SK-N-SH treated with all-trans-retinoic acid at 6 μM for 48 hours (cell line): ENCODE results near the gene AHCYL2.

Source experiments
- CSDC2 ChIP-seq: fragments of 250-450 bp; sonication (Bioruptor Pico); IDR thresholded peaks from 2 replicates; pipeline ENCODE4 v1.5.0; 2020; ENCODE audit warnings: mild to moderate bottlenecking, moderate library complexity
- OSR1 ChIP-seq: fragments of 250-450 bp; sonication (Bioruptor Pico); IDR thresholded peaks from 2 replicates; pipeline ENCODE4 v1.8.0; 2022; ENCODE audit warnings: moderate library complexity, mild to moderate bottlenecking, inconsistent platforms
- RARB ChIP-seq: fragments of 250-450 bp; sonication (Bioruptor Pico); IDR thresholded peaks from 2 replicates; pipeline ENCODE4 v1.8.0; 2021; ENCODE audit warnings: mild to moderate bottlenecking, moderate library complexity
- TCF4 ChIP-seq: fragments of 250-450 bp; sonication (Bioruptor Pico); IDR thresholded peaks from 2 replicates; pipeline ENCODE4 v1.8.0; 2021; ENCODE audit warnings: mild to moderate bottlenecking, moderate library complexity, borderline replicate concordance
- ZC3H10 ChIP-seq: fragments of 250-450 bp; sonication (Bioruptor Pico); IDR thresholded peaks from 2 replicates; pipeline ENCODE4 v1.5.1; 2021; ENCODE audit warnings: mild to moderate bottlenecking, moderate library complexity
- ZFP3 ChIP-seq: fragments of 250-450 bp; sonication (Bioruptor Pico); IDR thresholded peaks from 2 replicates; pipeline ENCODE4 v1.5.0; 2020; ENCODE audit warnings: mild to moderate bottlenecking, moderate library complexity
- ZFP30 ChIP-seq: fragments of 450-650 bp; formaldehyde crosslinking; IDR thresholded peaks from 2 replicates; pipeline ENCODE4 v1.5.0; 2022; ENCODE audit warnings: mild to moderate bottlenecking, moderate library complexity
- TF ChIP-seq, protein P1 (sequence below): fragments of 250-450 bp; sonication (Bioruptor Pico); IDR thresholded peaks from 2 replicates; pipeline ENCODE4 v1.8.0; 2020; ENCODE audit warnings: mild to moderate bottlenecking, moderate library complexity, borderline replicate concordance
- TF ChIP-seq, protein P2 (sequence below): fragments of 250-450 bp; sonication (Bioruptor Pico); IDR thresholded peaks from 2 replicates; pipeline ENCODE4 v1.5.1; 2021; ENCODE audit warnings: mild to moderate bottlenecking, moderate library complexity

DNA sequence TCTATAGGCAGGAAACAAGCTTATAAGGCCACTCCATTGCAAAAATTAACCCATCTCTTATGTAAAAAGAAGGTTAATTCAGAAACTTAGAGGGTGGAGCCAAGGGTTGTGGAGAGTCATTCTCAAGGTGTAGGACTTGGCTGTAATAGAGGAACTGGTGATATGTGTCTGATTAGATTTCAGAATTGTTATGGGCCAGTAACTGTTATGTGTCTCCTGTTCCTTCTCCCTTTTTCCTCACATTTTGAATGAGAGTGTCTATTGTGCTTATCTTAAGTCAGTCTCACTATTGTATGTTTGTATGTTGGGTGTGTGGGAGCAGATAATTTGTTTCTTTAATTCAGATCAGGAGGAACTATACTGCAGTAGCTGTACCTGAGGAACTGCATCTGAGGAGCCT lies 49.1 kb downstream of the AHCYL2 start:
- TF ChIP-seq CSDC2 (CRISPR knock-in tag) (no peak), ZFP3 (CRISPR knock-in tag) (no peak), ZFP30 (CRISPR knock-in tag) (no peak), ZC3H10 (CRISPR knock-in tag) (no peak), OSR1 (no peak), TCF4 (no peak), RARB (CRISPR knock-in tag) (no peak)
- TF ChIP-seq, protein P1, sequence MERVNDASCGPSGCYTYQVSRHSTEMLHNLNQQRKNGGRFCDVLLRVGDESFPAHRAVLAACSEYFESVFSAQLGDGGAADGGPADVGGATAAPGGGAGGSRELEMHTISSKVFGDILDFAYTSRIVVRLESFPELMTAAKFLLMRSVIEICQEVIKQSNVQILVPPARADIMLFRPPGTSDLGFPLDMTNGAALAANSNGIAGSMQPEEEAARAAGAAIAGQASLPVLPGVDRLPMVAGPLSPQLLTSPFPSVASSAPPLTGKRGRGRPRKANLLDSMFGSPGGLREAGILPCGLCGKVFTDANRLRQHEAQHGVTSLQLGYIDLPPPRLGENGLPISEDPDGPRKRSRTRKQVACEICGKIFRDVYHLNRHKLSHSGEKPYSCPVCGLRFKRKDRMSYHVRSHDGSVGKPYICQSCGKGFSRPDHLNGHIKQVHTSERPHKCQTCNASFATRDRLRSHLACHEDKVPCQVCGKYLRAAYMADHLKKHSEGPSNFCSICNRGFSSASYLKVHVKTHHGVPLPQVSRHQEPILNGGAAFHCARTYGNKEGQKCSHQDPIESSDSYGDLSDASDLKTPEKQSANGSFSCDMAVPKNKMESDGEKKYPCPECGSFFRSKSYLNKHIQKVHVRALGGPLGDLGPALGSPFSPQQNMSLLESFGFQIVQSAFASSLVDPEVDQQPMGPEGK (CRISPR knock-in tag) = no peak
- TF ChIP-seq, protein P2, sequence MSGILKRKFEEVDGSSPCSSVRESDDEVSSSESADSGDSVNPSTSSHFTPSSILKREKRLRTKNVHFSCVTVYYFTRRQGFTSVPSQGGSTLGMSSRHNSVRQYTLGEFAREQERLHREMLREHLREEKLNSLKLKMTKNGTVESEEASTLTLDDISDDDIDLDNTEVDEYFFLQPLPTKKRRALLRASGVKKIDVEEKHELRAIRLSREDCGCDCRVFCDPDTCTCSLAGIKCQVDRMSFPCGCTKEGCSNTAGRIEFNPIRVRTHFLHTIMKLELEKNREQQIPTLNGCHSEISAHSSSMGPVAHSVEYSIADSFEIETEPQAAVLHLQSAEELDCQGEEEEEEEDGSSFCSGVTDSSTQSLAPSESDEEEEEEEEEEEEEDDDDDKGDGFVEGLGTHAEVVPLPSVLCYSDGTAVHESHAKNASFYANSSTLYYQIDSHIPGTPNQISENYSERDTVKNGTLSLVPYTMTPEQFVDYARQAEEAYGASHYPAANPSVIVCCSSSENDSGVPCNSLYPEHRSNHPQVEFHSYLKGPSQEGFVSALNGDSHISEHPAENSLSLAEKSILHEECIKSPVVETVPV (CRISPR knock-in tag) = no peak
